Retina (tissue), 1 donor: Measurements from ENCODE around the gene MMP24OS.
A peak's percentile ranks its signal among the peaks of the same experiment; 100 is the strongest.

ENCODE experiments used
- DNase-seq: peaks from one replicate; pipeline ENCODE4 v3.0.0-alpha.2; 2016

Gene MMP24OS

GRCh38 chr20:35305682-35306556, 28.0 kb upstream of the MMP24OS start:
- DNase-seq: no peak

GRCh38 chr20:35304956-35305355, 27.0 kb upstream of the MMP24OS start:
- DNase-seq: no peak

- DNase-seq: peak; percentile 89
Observed at GRCh38 chr20:35303735-35304491, 26.0 kb upstream of the MMP24OS start.

- DNase-seq: no peak
Observed at GRCh38 chr20:35303382-35303734, 25.4 kb upstream of the MMP24OS start.

GRCh38 chr20:35302421-35303335, 24.8 kb upstream of the MMP24OS start:
- no peak for DNase-seq

- no peak for DNase-seq
Observed at GRCh38 chr20:35301426-35301825, 23.5 kb upstream of the MMP24OS start.

GRCh38 chr20:35300469-35301262, 22.7 kb upstream of the MMP24OS start:
- DNase-seq: no peak

- no peak for DNase-seq
Observed at GRCh38 chr20:35299780-35300179, 21.9 kb upstream of the MMP24OS start.

- no peak for DNase-seq
Observed at GRCh38 chr20:35298264-35298663, 20.3 kb upstream of the MMP24OS start.

GRCh38 chr20:35297740-35298139, 19.8 kb upstream of the MMP24OS start:
- DNase-seq: no peak

GRCh38 chr20:35297155-35297554, 19.2 kb upstream of the MMP24OS start:
- DNase-seq: no peak

- DNase-seq: no peak
Observed at GRCh38 chr20:35296101-35296554, 18.2 kb upstream of the MMP24OS start.

GRCh38 chr20:35295674-35296073, 17.8 kb upstream of the MMP24OS start:
- DNase-seq: no peak

GRCh38 chr20:35295058-35295457, 17.1 kb upstream of the MMP24OS start:
- DNase-seq: no peak

- no peak for DNase-seq
Observed at GRCh38 chr20:35294293-35294685, 16.4 kb upstream of the MMP24OS start.

- no peak for DNase-seq
Observed at GRCh38 chr20:35293303-35294292, 15.7 kb upstream of the MMP24OS start.

- DNase-seq: no peak
Observed at GRCh38 chr20:35292504-35293285, 14.8 kb upstream of the MMP24OS start.

- DNase-seq: no peak
Observed at GRCh38 chr20:35291654-35292503, 14.0 kb upstream of the MMP24OS start, which contains the start of gene FAM83C. Gene FAM83C, minus strand, starts transcription at chr20:35292425. Its CDS starts 121 bp downstream, at chr20:35292304.

- no peak for DNase-seq
Observed at GRCh38 chr20:35290887-35291417, 13.0 kb upstream of the MMP24OS start.
